Activated CD4-positive, alpha-beta T cell treated with anti-CD3 and anti-CD28 coated beads, Interleukin-2, Interleukin-6, amounts not matched to agents 100 ng/mL and 50 ng/mL, durations not matched to agents 16 hours and 8 hours (primary cell): Measurements from ENCODE around the gene PHKA1.
"Not testable (repeated sequence)": the region's sequence is repeated elsewhere in the genome, so short reads cannot be mapped to it uniquely, and the experiment has no call there.

ENCODE experiments used
- DNase-seq: peaks from one replicate; pipeline ENCODE4 v3.0.0-alpha.2; 2020

PHKA1 gene

GRCh38 chrX:72568406-72569092, 145.6 kb downstream of the PHKA1 start:
- no peak for DNase-seq

- no peak for DNase-seq
Measured at GRCh38 chrX:72566448-72566847, 147.7 kb downstream of the PHKA1 start.

- not testable (repeated sequence) for DNase-seq
Measured at GRCh38 chrX:72559655-72560054, 154.5 kb downstream of the PHKA1 start.

GRCh38 chrX:72554448-72555140, 159.5 kb downstream of the PHKA1 start:
- DNase-seq: no peak

GRCh38 chrX:72552443-72552842, 161.7 kb downstream of the PHKA1 start:
- DNase-seq: not testable (repeated sequence)

GRCh38 chrX:72545990-72546389, 168.1 kb downstream of the PHKA1 start:
- no peak for DNase-seq

GRCh38 chrX:72540318-72540717, 173.8 kb downstream of the PHKA1 start:
- no peak for DNase-seq

- DNase-seq: no peak
Measured at GRCh38 chrX:72539822-72540221, 174.3 kb downstream of the PHKA1 start.

GRCh38 chrX:72536542-72536941, 177.6 kb downstream of the PHKA1 start:
- DNase-seq: no peak

GRCh38 chrX:72532366-72532765, 181.7 kb downstream of the PHKA1 start:
- no peak for DNase-seq
